ENCODE results near the gene CCDC85B. TPM values are rescaled to one million over a fixed set of nuclear protein-coding genes. Genes with fewer than 3 reads are reported as not detected.
"Not testable (repeated sequence)": the region's sequence is repeated elsewhere in the genome, so short reads cannot be mapped to it uniquely, and the experiment has no call there.

CCDC85B gene
- total RNA-seq, 1 experiment from 2014 or later = 27.3 TPM

DNA sequence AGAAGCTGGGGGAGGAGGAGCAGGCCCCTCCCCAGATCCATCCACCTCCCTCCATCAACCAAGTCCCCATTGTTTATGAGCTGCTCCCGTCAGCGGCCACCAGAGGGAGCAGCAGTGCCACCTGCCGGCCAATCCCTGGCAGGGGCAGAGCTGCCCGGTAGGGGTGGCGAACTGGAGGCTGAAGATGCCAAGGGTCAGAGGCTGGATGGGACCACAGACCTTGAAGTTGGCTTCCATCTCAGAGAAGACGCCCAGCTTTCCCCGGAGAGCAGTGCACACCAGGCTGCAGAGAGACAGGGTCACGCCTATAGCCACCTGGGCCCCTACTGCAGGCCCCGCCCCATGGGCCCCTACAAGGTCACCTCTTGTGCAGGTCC lies 5.8 kb upstream of the CCDC85B start:
- peak; percentile 63 for DNase-seq (ENCODE audit: extremely low read depth, low read depth)

DNA sequence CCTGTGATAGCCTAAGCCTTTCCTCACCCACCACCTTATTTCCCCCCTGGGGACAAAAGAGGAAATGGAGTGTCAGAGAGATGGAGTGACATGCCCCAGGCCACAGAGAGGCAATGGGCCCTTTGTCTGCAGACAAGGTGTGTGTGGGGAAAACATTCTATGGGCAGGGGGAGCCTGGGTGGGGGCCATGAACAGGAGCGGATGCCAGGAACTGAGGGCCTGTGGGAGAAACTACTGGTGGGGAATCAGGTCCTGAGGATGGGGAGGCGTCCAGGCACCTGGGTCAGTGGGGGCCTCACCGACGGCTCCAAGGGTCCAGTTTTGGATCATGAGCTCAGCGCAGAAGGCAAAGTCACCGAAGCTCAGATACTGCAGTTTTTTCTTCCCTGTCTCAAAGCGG lies 5.2 kb upstream of the CCDC85B start:
- DNase-seq (ENCODE audit: extremely low read depth, low read depth) = no peak

DNA sequence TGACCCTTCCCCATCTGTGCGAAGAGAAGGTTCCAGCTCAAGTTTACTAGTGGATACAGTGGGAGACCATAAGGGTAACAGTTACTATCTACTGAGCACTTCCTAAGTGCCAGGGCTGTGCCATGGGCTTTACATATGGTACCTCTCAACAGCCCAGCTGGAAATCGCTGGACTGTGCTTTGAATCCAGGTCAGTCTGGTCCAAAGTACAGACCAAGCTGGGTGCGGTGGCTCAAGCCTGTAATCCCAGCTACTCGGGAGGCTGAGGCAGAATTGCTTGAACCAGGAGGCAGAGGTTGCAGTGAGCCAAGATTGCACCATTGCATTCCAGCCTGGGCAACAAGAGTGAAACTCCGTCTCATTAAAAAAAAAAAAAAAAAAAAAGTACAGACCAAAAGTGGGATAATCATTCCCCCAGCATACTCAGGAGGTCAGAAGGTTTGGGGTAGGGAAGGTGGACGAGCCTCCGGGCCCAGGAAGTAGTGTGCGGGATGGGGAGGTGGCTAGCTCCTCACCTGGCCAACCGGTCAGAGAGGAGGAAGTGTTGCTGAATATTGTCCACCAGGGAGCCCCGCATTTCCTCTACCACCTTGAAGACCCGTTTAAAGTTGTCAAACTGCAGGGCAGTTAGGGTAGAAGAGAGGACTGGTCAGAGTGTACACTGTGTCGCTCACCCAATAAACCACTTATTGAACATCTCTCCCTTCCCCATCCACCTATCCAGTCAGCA lies 4.5 kb upstream of the CCDC85B start:
- DNase-seq (ENCODE audit: extremely low read depth, low read depth) = no peak

DNA sequence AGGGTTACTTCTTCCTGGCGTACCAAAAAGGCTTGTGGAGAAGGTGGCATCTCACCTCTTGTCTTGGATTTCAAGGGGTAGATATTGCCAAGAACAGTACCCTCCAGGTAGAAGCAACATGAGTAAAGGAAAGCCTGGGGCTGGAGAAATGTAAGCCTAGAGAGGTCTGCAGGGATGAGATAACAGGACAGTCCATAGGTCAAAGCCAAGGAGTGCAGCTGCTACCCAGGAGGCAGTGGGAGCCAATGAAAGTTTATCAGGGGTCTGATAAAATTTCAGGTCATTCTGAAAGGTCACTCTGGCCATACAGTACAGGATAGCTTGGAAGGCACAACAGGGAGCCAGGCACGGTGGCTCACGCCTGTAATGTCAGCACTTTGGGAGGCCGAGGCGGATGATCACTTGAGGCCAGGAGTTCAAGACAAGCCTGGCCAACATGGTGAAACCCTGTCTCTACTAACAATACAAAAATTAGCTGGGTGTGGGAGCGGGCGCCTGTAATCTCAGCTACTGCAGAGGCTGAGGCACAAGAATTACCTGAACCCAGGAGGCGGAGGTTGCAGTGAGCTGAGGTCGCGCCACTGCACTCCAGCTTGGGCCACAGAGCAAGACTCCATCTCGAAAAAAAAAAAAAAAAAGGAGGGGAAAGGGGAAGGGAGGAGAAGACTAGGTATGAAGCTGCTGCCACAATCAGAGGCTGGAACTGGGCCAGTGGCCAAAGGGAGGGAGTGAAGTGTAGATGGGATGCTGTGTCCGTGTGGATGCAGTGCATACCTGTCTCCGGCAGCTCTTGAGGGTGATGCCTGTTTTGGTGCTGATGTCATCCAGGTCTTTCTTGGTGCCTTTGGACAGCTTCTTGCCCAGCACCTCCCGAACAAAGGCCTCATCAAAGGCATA lies 3.4 kb upstream of the CCDC85B start:
- DNase-seq (ENCODE audit: extremely low read depth, low read depth) = no peak

DNA sequence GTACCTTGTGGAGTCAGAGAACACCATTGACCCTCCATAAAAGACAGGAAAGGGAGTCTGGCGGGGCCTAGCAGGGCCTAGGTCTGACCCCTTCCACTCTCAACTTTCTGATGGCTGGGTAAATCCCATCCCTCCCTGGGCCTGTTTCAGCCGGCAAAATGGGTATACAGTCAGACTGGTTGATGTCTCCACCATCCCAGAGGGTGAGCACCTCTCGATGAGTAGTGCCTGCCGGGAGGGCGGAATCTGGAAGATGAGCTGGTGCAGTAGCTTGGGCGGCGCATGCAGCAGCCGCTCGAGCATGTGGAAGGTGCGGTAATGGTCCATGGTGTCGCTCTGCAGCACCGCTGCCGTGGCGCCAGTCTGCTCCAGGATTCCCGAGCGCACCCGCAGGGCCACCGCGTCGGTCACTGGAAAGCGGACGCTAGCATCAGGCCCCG lies 2.7 kb upstream of the CCDC85B start:
- no peak for DNase-seq (ENCODE audit: extremely low read depth, low read depth)

DNA sequence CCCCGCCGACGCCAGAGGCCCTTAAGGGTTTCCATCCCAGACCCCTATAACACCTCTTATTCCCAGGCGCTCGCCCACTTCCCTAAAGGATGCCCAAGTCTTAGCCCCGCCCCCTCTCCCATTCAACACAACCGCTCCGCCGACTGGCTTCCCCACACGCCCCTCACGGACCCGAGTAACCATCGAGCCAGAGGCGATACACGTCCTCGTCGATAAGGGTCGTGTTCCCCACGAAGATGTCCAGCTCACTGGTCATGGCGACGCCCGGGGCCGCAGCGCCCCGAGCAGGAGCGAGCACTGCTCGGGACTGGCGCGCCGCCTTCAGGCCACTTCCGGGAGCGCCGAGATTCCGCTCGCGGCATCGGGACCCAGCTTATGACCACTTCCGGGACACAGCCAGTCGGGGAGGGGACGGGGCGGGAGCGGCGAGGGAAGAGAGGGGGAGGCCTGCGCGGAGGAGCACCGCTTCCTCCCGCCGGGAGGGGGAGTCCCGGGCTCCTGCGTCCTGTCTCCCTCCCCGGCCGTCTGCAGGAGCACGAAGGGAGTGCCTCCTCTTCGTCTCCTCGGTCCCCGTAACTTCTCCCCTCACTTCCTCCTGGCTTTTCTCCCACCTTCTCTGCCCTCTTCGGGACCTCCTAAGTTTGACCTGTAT lies 2.2 kb upstream of the CCDC85B start, which contains the start of gene FIBP:
Gene FIBP, minus strand, starts transcription at position 309 of the 652 bp plus-strand sequence. Its CDS starts 53 bp downstream, at position 256.
- DNase-seq (ENCODE audit: extremely low read depth, low read depth) = peak; percentile 93

DNA sequence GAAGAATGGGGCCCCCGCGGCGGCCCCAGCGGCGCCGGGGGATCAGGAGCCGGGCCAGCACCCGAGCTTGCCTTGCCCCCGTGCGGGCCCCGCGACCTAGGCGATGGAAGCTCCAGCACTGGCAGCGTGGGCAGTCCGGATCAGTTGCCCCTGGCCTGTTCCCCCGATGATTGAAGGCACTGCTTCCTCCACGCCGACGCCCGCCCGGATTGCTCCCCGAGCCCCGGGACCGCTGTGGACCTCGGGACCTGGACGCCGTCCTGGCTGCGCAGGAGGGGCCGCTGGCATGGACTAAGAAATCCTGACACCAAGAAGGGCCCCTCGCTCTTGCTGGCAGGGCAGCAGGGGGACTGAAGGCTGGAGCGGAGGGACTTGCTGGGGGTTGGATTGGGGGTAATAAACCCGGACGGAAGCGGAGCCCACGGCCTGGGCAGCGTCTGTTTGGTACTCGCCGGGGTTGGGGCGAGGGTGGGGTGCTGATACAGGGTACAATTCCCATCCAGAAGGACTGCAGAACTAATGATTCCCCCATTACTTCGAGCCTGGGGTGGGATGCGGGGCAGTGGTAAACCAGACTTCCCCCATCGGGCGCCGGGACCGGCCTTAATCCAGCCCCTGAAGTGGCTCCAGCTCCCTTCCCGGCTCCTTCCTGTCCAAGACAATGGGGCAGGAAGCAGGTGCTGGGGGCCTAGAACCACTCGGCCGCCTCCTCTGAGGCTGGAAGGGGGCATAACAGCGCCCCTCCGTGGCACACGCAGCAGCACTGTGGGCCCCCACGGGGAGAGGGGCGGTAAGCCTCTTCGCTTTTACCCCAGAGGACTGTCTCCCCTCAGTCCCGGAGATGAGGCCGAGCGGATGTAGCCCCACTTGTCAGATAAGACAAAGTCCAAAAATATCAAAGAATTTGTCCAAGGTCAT lies 1.0 kb downstream of the CCDC85B start:
- peak; percentile 48 for DNase-seq (ENCODE audit: extremely low read depth, low read depth)

DNA sequence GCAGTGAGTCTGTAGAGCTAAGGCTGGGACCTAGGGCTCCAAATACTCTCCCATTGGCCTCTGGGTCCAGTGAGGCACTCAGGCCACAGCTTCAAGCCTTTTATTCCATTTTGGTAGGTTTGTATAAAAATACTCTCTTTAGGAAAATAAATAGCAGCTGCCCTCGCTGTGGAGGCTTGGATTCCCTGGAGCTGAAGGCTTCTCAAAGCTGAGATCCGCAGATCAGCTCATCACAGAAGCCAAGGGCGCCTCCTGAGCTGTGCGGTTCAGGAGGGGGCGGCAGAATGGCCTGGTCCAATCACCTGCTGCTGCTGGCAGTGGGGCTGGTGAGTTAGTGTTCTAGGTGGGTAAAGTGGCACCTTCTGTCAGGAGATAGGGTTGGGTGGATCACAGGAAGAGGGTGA lies 1.7 kb downstream of the CCDC85B start:
- DNase-seq (ENCODE audit: extremely low read depth, low read depth) = not testable (repeated sequence)

DNA sequence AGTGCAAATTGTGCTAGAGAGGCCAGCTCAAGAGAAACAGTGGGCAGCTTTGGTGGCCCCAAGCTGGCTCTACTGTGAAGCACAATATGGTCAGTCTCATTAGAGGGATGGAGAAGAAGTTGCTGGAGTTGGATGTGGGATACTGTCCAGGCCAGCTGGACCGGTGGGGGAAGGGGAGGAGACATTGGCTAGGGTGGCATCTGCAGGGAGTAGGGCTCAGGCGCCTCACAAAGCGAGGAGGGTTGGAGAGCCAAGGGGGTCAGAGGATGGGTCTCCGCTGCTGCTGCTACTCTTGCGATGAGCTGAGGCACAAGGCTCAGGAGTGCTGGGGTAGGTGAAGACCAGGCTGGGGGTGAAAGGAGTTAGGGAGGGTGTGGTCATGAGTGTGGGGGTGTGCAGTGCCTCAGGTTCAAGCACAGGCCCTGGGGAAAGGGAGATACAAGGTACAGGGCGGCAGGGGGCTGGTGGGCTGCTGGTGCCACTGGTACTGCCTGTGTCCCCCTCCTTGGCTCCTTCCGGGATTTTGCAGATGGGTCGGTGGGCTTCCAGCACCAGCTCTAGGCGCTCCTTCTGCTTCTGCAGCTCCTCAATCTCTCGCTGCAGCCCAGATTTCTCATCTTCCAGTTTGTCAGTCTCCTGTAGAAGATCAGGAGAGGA lies 2.3 kb downstream of the CCDC85B start:
- no peak for DNase-seq (ENCODE audit: extremely low read depth, low read depth)

DNA sequence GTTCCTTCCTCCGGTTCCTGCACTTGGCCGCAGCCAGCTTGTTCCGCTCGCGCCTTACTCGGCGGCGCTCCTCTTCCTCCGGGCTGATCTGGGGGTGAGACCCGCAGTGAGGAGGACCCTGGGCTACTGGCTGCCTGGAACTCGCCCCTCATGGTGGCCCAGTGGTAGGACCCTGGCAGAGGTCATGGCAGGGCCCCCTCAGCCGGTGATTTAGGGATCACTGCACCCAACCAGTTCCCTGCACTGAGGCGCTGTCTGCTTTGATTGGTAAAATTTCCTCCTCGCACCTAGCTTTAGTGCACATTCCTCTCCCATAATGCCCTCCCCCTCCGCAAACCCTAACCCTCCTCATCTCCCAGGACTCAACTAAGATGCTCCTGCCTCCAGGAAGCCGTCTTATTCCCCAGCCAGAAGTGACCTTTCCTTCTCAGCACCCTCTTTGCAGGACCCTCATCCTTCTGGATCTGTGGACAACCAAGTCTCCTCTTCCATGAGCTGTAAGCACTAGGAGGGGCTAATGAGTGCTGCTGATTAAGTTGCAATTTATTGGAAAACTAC lies 3.6 kb downstream of the CCDC85B start:
- no peak for DNase-seq (ENCODE audit: extremely low read depth, low read depth)

DNA sequence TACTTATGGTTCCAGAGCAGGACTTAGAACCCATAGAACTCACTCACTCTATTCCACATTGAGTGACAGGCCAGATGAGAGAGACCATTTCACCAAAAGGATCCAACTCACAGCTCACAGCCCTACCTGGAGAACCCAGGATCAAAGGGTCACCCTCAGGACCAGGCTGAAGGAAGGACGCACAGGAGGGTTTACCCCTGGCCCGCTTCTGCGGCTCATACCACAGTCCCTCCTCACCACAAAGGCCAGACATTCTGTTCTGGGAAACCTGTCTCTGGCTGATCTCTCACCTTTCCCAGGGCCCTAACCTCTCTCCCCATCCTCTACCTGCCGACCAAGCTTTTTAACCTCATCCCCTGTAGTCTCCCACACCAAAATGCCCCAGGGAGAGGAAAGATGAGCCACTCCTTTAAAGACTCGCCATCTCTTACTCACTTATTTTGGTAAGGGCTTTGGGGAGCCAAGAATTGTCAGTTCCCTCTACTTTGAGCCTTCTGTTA lies 5.1 kb downstream of the CCDC85B start:
- DNase-seq (ENCODE audit: extremely low read depth, low read depth) = no peak

DNA sequence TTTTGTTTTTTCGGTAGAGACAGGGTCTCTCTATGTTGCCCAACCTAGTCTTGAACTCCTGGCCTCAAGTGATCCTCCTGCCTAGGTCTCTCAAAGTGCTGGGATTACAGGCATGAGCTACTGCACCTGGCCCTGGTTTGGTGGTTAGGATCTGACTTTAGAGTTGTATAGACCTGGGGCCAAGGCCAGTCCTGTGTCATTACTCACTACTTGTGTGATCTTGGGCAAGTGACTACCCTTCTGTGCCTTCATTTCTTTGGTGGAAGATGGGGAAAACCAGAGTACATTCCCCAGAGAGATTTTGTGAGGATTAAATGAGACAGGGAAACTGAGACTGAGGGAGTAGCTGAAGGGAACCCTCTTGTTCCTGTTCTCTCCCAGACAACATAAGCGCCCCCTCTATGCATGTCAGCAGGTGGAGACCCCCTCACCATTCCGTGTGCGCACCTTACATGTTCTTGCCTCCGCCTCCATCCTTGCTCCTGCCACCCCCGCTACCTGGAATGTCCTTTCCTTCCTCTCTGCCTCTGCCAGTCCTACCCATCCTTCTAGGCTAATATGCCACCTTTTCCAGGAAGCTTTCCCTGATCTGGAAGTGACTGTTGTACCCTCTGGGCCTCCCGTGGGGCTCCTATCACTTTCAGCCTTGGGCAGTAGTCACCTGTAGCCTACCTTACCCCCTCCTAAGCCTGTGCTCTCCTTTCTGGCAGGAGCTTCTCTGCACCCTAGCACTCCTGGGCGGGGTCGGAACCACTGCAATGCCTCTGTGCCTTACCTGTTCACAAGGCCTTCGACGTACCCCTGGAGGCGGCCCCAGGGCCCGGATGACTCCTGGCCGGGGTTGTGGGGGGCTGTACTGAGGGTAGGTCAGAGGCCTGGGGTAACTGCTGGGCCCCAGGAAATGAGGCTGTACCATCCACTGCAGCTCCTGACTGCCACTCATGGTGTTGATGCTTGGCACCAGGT lies 5.8 kb downstream of the CCDC85B start:
- DNase-seq (ENCODE audit: extremely low read depth, low read depth) = no peak

DNA sequence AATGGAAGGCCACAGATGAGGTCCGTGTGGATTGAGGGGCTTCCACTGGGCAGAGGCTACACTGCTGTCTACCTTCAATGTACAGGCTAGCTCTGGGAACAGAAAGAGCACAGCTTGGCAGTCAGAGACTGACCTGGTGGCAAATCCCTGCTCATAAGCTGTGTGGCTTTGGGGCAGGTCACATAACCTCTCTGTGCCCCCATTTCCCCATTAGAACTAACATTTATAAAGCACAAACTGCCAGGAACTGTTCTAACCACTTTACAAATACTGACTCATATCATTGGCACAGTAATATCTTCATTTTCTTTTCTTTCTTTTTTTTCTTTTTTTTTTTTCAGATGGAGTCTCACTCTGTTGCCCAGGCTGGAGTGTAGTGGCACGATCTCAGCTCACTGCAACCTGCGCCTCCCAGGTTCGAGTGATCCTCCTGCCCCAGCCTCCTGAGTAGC lies 6.6 kb downstream of the CCDC85B start:
- no peak for DNase-seq (ENCODE audit: extremely low read depth, low read depth)

DNA sequence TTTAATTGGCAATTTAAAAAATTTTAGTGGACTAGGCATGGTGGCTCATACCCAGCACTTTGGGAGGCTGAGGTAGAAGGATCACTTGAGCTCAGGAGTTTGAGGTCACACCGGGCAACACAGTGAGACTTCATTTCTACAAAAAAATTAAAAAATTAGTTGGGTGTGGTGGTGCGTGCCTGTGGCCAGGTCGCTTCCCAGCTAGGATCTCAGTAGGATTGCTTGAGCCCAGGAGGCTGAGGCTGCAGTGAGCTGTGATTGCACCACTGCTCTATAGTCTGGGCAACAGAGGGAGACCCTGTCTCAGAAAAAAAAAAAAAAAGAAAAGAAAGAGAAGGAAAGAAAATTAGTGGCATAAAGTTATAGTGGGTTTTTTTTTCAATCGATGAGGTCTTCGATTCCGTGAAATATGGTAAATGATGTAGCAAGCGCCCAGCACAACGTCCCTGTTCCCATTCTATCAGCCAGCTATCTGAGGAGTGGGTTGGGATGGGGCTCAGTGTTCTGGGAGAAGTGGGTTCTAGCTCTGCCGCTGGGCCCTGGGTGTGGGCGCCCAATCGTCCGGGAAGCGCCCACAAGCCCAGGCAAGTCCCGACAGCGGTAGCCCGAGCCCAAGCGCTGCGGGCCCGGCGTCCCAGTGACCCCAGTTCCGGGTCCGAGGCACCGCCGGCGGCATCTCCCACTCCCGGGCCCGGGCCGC lies 8.3 kb downstream of the CCDC85B start:
- DNase-seq (ENCODE audit: extremely low read depth, low read depth) = no peak

DNA sequence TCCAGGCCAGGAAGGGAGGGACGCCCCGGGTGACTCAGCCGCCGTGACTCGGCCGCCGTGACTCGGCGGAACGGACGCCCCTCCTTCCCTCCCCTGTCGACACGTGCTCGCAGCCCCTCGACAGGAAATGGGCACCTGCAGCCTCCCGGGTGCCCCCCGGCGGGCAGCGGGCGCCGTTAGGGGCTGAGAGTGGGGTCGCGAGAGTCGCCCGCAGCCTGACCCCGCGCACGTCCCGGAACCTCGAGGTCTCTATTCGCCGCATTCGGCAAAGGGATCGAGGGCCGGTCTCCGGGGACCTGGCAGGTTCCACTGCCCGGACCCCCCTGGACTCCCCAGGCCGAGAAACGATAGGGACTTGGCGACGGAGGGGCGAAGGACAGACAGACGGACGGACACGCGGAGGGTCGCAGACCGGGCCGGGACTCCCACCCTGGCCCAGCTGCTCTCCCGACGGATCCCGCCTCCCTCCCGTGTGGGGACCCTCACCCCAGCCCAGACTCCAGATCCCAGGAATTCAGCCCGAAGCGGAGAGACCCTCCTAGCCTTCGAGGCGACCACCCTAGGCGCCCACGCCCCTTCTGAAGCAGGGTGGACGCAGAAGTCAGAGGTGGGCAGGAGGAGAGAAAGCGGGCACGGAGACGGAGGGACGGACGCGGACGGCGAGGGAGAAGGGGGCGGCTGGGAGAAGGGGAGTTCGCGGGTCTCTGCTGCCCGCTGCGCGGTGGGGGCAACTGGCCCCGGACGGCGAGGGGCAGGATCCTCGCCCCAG lies 9.1 kb downstream of the CCDC85B start:
- peak; percentile 70 for DNase-seq (ENCODE audit: extremely low read depth, low read depth)

DNA sequence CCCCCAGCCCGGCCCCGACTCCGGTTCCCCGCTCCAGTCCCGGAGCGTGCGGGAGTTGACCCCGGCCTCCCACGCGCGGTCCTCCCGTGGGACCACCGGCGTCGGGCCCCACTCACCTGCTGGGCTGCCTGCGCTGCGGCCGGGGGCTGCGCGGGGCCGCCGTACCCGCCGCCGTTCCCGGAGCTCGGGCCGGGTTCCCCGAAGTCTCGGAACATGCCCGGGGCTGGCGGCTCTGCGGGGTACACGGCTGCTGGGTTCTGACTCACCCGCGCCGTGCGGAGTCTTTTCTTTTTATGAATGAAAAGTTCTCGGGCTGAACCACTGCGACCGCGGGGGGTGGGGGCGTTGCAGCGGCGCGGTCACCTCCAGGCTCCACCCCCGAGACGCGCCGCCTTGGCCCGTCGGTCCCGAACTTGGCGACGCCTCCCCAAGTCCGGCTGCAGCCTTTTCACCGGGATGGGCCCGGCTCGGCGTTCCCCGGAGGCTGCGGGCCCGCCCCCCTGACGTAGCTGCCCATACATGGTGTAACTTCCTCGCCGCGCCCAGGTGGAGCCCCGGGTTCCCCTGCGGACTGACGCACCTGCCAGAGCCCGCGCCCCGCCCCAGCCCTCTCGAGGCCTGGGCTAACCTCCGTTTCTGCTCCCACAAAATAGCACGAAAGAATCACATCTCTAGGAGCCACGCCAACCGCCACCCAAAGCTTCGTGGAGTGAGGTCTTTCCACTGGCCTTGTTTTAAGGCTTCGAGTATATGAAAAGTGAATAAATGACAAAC lies 9.8 kb downstream of the CCDC85B start, which contains the start of gene FOSL1:
Gene FOSL1, minus strand, starts transcription at position 264 of the 774 bp plus-strand sequence. Its CDS starts 49 bp downstream, at position 215.
- DNase-seq (ENCODE audit: extremely low read depth, low read depth) = peak; percentile 90

Data from NCI-H460 (cell line).